KOPT-K1 (cell line): Measurements from ENCODE around the gene MS4A4E.
"Not testable (repeated sequence)": the region's sequence is repeated elsewhere in the genome, so short reads cannot be mapped to it uniquely, and the experiment has no call there.

Experiments used
- H3K27ac ChIP-seq: fragments of 200-600 bp; sonication (generic); 2 replicates; pipeline ENCODE4 v1.5.1; 2016; ENCODE audit warnings: antibody characterized with exemption, mild to moderate bottlenecking, low read depth, low read length; ENCODE audit not compliant: poor library complexity, severe bottlenecking
- H3K36me3 ChIP-seq: fragments of 200-600 bp; sonication (generic); 2 replicates; pipeline ENCODE4 v1.5.1; 2017; ENCODE audit warnings: antibody characterized with exemption, mild to moderate bottlenecking, low read length, moderate library complexity; ENCODE audit not compliant: insufficient read depth
- H3K9me3 ChIP-seq: fragments of 200-600 bp; sonication (generic); 2 replicates; pipeline ENCODE4 v1.5.1; 2017; ENCODE audit warnings: antibody characterized with exemption, low read length, mild to moderate bottlenecking; ENCODE audit not compliant: insufficient read depth, poor library complexity, severe bottlenecking

MS4A4E gene

DNA sequence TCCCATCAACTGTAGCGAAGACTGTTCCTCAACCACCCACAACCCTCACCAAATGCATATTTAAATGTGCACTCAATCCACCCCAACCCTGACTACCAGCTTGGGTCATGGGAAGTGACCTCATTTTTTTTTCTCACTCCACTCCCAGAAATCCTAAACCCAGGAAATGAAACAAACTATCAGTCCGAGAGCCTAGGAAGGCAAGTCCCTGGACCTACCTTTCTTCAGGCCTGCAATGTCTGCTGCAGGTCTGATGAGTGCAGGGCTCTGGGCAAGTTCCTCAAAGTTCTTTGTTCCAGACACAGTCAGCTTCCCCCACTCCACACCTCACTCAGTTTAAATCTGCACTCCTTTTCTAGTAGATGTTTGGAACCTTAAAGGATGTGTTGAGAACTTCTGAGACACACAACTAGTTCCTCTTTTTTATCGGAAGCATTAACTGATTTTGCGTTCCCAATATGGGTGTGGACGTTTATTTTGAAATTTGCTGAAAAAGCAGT lies at the start of gene MS4A4E:
Gene MS4A4E (minus strand): TSS at position 398 of the 500 bp plus-strand sequence. CDS start 13,082 bp downstream, outside the sequence.
- no peaks in the 10 kb centered on the region for H3K36me3 ChIP-seq
- no peak within 1 kb of the TSS for H3K27ac ChIP-seq
- H3K9me3 ChIP-seq, result no peaks in the 10 kb centered on the region

DNA sequence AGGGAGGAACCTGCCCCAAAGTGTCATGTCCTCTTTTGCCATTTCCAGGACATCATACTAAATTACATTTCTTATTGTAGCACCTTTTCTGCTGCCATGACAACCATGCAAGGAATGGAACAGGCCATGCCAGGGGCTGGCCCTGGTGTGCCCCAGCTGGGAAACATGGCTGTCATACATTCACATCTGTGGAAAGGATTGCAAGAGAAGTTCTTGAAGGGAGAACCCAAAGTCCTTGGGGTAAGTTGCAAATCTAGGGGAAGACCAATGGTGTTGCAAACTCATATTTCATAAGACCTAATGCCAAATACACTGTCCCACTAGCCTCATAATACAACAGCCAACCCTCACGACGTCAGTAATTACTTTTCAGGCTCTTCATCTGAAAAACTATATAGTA lies 49.2 kb upstream of the MS4A4E start:
- no peak overlapping the region for H3K27ac ChIP-seq

DNA sequence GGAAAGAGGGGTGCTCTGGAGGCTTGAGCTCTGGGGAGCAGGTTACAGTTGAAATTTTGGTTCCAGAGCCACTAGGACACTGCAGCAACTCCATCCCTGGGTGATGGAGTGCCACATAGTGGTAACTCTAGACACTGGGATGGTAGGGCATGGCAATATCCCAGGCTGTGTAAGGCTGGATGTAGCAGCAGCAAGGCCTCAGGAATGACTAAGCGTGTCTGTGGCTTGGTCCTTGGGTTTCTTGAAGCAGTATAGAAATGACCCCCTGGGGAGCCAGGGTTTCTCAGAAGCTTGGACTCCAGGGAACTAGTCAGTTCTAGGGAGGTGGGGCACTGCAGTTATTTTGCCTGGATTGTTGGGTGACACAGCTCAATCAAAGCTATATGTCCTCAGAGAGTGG lies 45.6 kb upstream of the MS4A4E start:
- Histone ChIP-seq H3K9me3 (no peaks in the 10 kb centered on the region), H3K36me3 (no peaks in the 10 kb centered on the region), H3K27ac (no peak overlapping the region)

More for the DNA sequence above, 49.2 kb upstream of the MS4A4E start:
- Histone ChIP-seq H3K36me3 (no peaks in the 10 kb centered on the region), H3K9me3 (no peaks in the 10 kb centered on the region)

DNA sequence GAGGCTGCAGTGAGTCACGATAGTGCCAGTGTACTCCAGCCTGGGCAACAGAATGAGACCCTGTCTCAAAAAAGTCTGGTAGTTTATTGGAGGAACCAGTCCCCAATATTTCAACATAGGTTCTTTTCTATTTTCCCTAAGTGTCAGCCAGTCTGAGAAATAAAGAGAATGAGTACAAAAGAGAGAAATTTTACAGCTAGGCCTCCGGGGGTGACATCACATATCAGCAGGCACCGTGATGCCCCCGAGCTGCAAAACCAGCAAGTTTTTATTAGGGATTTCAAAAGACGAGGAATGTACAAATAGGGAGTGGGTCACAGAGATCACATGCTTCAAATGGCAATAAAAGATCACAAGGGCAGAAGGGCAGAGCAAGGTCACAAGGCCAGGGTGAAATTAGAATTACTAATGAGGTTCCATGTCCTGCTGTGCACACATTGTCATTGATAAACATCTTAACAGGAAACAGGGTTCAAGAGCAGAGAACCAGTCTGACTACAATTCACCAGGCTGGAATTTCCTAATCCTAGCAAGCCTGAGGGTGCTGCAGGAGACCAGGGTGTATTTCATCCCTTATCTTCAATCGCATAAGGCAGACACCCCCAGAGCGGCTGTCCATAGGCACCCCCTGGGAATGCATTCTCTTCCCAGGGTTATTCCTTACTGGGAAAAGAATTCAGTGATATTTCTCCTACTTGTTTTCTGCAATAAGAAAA lies 42.6 kb upstream of the MS4A4E start:
- not testable (repeated sequence) for H3K36me3 ChIP-seq, H3K27ac ChIP-seq, H3K9me3 ChIP-seq

DNA sequence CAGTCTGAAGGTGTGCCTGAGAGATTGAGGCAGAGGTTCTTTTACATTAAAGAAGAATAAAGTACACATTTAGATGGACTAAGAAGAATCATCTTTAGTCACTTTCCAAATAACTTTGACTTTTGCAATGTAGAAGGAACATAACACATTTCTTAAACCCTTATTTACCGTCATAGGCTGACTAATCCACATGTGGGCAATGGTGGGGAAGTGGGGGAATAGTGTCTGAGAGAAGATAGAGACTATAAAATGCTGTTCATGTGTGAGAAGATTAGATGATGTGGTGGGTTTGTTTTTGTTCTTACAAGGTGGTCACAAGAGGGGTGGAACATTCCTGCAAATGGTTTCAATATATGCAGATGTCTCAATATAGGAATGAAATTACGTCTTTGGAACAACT lies 39.3 kb upstream of the MS4A4E start:
- Histone ChIP-seq H3K27ac (no peak overlapping the region), H3K9me3 (no peaks in the 10 kb centered on the region), H3K36me3 (no peaks in the 10 kb centered on the region)

DNA sequence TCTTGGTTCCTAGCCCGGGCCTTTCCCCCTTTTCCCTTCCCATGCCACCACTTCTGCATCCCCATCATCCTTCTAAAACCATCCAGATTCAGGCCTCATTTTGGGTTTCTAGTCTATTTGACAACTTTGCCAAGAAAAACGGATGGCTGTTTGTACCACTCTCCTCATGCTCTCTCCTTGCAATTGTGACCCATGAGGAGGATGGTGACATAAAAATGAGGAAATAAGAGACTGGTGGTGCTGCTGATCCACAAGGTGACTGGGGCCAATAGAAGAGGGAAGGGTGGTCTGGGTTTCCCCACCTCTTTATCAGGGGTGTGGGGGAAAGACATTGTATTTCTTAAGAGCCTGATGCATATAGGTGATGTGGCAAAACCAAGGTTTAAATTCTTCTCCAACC lies 38.5 kb upstream of the MS4A4E start:
- no peak overlapping the region for H3K27ac ChIP-seq

DNA sequence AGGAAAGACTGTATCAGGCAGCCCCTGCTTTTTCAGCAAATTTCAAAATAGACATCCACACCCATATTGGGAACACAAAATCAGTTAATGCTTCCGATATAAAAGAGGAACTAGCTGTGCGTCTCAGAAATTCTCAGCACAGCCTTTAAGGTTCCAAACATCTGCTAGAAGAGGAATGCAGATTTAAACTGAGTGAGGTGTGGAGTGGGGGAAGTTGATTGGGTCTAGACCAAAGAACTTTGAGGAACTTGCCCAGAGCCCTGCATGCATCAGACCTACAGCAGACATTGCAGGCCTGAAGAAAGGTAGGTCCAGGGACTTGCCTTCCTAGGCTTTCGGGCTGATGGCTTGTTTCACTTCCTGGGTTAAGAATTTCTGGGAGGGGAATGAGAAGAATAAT lies 37.5 kb upstream of the MS4A4E start, which contains the start of gene MS4A4A:
Gene MS4A4A (plus strand): TSS at position 255 of the 400 bp plus-strand sequence. CDS start 10 bp downstream, at position 265.
- no peak within 1 kb of the TSS for H3K27ac ChIP-seq
- H3K9me3 ChIP-seq, result no peaks in the 10 kb centered on the region
- no peaks in the 10 kb centered on the region for H3K36me3 ChIP-seq

More for the DNA sequence above, 38.5 kb upstream of the MS4A4E start:
- Histone ChIP-seq H3K9me3 (no peaks in the 10 kb centered on the region), H3K36me3 (no peaks in the 10 kb centered on the region)

DNA sequence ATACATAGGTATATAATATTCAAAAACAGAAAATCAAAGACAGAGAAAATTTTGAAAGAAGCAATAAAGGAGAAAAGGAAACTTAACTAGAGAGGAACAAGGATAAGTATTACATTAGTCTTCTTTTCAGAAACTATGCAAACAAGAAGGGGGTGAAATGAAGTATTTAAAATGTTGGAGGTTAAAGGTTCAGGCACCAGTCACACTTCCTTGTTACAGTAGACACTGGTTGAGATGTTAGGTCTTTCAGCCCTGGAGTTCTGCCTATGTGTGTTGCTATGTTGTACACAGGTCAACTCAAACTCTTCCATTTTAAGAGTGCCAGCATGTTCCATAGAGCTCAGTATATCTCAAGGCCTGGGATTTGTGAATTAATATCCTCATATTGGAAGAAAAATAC lies 31.5 kb upstream of the MS4A4E start:
- no peak overlapping the region for H3K27ac ChIP-seq
- no peaks in the 10 kb centered on the region for H3K36me3 ChIP-seq
- H3K9me3 ChIP-seq, result peaks cover 5% of the 10 kb centered on the region

DNA sequence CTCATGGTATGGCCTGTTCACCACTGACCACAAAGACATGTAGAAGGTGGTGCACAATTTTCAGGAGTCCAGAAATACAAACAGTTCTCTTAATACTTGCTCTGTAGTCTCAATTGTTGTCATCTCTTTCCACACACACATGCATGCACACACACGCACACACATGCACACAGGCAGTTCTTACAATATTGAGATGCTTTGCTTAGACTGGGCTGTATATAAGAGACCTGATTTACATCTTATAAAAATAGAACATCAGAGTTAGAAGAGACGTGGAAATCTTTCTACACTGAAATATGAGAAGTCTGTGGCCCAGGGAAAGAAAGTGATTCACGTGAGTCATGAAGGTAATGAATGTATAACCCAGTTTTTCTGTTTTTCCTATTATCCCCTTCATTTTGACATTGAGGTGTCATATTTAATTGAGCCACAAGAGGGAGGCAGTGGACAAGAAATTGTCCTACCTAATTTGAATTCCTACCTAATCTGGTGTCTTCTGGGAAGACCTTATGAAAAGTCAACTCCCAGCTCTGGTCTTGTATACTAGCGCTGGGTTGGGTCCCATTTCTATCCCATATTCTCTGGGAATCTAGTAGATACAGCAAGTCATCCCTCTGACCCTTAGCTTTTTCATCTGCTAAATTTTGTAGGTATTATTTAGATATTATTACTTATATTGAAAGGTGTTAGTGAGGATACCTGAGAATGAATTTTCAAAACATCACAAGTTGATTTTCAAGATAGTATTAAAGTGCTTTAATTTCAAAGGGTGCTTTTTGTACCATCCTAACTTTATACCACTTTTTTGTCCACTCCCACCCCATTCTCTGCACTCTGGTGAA lies 22.7 kb upstream of the MS4A4E start:
- peaks cover 5% of the 10 kb centered on the region for H3K9me3 ChIP-seq
- H3K36me3 ChIP-seq, result no peaks in the 10 kb centered on the region
- no peak overlapping the region for H3K27ac ChIP-seq

DNA sequence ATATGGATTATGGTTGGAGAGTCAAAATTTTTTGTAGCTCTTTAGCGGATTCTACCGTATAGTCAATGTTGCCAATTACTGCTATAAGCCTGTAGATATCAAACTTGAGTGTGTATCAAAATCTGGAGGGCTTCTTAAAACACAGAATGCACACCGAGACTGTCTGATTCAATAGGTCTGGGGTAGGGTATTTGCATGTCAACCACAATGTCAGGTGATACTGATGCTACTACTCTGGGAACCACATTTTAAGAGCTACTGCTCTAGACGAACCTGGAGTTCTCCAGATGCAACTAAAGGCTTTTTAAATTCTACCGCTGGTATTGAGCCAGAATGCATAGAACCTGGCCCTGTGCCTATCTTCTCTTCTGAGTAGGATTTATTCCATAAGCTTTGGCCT lies 21.7 kb upstream of the MS4A4E start:
- Histone ChIP-seq H3K9me3 (no peaks in the 10 kb centered on the region), H3K27ac (no peak overlapping the region), H3K36me3 (no peaks in the 10 kb centered on the region)

DNA sequence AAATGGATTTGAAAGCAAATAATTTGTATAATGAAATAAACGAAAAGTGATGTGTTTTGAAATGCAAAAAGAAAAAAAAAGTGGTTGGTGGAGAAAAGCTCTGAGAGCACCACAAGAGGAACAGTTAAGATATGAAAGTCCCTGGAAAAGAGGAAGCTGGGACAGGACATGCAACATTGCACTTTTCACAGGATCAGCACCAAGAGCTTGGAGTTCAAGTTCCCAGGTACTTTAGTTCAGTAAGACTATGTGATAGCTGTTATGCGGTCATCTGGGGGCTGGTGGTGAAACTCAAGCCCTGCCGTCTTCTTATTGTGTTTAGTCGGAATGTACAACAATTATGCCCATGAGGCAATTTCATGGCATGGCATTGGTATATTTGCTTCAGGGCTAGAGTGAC lies 20.5 kb upstream of the MS4A4E start:
- Histone ChIP-seq H3K27ac (no peak overlapping the region), H3K36me3 (no peaks in the 10 kb centered on the region), H3K9me3 (no peaks in the 10 kb centered on the region)

DNA sequence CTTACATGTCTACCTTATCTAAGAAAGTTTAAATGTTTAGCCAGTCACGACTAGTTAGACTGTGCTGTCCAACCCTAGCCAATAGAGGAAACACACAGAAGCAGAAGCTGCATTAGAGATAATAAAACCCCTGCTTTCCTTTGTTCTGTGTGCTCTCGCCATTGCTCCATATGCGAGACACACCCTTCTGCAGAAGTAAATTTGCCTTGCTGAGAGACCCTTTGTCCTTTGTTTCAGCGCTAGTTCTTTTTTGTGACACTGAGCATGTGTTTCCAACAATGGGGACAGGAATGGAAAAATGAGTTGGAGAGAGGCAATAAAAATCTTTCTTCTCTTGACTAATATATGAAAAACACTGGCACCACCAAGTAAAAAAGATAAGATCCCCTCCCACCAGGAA lies 18.1 kb upstream of the MS4A4E start:
- no peak overlapping the region for H3K27ac ChIP-seq
- no peaks in the 10 kb centered on the region for H3K9me3 ChIP-seq
- H3K36me3 ChIP-seq, result no peaks in the 10 kb centered on the region

DNA sequence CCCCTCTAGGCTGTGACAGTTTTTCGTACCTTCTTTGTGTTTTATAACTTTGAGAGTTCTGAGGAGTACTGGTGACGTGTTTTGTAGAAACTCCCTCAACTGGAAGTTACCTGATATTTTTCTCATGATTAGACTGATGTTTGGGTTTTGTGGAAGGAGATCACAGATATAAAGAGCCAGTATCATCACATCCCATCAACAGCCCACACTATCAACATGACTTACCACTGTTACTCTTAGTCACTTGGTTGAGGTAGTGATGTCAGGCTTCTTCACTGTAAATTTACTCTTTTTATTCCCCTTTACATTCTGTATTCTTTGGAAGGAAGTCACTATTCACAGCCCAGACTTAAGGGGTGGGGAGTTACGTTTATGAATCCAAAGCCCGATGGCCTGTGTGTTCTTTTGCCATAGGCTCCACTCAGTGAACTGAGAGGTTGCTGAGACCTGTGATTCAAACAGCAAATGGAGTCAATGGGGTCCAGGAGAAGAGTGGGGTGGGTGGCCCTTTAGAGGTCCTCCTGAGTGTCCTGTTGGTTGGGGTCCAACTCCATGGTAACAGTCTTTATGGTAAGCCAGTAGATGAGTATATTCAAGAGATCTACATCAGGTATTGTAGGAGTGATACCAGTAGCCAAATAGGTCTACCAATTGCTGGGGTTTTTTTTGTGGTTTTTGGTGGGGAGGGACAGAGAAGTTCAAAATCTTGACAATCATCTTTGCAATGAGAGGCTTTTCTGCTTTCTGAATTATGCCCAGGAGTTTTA lies 15.2 kb upstream of the MS4A4E start:
- H3K36me3 ChIP-seq, result no peaks in the 10 kb centered on the region
- no peak overlapping the region for H3K27ac ChIP-seq
- peaks cover 15% of the 10 kb centered on the region for H3K9me3 ChIP-seq

DNA sequence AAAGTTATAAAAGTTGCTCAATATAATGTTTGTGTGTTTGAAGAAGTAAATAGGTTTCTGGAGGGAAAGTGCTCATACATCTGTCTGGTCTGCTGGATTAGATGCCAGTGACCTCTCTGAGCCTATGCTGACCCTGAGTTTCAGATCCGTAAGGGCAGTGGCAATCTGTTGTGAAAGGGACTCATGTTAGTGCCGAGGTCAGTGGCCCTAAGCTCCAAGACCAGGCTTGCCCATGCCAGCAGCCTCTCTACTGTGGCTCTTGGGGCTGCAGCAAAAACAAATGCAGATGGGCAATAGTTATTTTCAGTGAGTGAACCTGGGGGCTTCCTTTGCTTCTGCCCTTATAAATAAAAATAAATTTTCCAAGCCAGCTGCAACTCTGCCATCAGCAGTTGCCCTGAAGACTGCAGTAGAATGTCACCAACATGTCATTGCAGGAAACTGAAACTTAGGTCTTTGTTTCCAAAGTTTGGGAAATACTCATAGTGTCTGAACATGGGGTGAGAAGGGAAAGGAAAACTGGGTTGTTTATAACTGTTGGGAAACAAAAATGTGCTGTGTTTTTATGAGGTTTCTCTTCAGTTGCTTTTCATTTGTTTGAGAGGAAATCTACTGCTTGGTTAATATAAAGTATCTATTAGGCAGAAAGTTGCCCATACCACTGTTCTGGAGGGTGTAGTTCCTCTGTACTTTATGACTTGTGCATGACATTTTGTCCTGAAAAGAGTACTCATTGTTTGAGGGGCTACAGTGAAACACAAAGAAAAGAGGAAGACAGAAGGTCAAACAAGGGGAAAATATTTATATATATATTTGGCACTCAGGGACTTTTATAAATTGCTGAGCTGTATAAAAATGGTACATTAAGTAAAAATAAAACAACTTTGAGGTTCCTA lies 9.5 kb upstream of the MS4A4E start:
- peaks cover 15% of the 10 kb centered on the region for H3K9me3 ChIP-seq
- no peaks in the 10 kb centered on the region for H3K36me3 ChIP-seq
- H3K27ac ChIP-seq, result no peak overlapping the region
